Measurements from ENCODE around the gene FLT4.

FLT4 gene

DNA sequence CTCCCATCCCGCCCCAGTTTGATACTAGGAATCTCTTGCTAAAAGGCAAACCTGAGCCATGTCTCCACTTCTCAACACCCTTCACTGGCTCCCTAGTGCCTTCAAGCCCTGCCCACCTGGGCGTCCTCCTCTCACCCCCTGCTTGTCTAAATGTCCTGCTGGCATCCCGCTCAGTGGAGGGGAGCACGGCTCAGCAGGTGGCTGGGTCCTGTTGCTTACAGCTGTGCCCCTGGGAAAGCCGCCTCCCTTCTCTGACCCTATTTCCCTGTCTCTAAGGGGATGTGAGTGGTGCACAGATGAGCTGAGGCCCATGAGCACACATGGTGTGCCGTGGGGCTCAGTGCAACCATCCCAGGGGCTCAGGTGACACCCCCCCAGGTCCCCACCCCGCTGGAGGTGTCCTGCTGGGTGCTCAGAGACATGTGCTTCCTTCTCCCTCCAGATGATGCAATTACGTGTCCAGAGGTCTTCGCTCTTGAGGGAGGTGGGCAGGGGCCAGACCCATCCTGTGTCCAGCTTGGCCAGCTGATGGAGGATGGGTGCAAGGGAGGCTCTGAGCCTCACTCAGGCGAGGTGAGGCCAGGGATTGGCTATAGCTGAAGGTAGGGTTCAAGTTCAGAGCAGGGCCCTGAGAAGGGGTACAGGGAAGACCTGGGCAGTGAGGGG is 24.1 kb downstream of the FLT4 start:
- no peak for TF ChIP-seq CTCF (IDR thresholded peaks at IDR 0.05; ENCODE audit: low read length, missing control alignments)

DNA sequence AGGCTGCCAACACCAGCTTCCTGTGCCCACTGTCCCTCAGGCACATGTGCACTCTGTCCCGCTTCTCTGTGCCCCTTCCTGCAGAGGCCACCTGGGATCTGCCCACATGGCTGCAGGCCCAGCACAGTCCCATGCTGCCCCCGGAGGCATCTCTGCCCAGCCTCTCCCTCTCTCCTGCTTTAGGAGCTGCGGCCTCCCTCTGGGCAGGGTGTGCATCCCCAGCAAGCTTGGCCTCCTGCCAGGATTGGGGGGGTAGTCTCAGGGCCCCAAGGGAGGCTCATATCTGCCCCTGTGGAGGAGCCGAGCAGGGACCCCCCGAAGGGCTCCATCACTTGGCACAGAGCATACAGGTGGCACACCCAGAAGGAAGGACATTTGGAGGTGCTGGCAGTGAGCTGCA is 24.8 kb downstream of the FLT4 start:
- H3K4me3 ChIP-seq (replicated peaks; ENCODE audit: low read depth, low read length), result no peak overlapping the region
- no peak for DNase-seq (ENCODE audit: low read depth)
- no peak for TF ChIP-seq CTCF (IDR thresholded peaks at IDR 0.05; ENCODE audit: low read length, missing control alignments)

More for the DNA sequence above, 24.1 kb downstream of the FLT4 start:
- H3K4me3 ChIP-seq (replicated peaks; ENCODE audit: low read depth, low read length), result no peak overlapping the region
- no peak for DNase-seq (ENCODE audit: low read depth)

DNA sequence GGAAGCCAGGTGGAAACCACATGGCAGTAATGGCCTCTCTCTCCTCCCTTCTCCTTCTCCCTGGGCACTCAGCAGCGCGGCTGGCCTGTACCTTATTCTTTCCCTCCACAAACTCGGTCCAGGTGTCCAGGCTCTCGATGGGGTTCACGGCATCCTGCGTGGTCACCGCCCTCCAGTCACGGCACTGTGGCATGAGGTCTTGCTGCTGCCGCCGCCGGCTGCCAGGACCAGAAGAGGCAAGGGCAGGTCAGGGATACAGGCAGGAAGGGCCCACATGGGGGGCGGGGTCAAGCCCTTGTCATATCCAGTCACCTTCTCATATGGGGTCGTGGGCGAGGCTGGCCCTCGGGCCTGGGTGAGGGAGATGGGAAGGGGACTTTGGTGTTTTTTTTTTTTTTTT is 25.6 kb downstream of the FLT4 start:
- no peak for DNase-seq (ENCODE audit: low read depth)
- H3K4me3 ChIP-seq (replicated peaks; ENCODE audit: low read depth, low read length), result no peak overlapping the region

GRCh38 chr5:180623411-180623834 is 26.0 kb downstream of the FLT4 start:
- TF ChIP-seq CTCF (IDR thresholded peaks at IDR 0.05; ENCODE audit: low read length, missing control alignments), result no peak
- no peak overlapping the region for H3K4me3 ChIP-seq (replicated peaks; ENCODE audit: low read depth, low read length)
- no peak for DNase-seq (ENCODE audit: low read depth)

More for the DNA sequence above, 25.6 kb downstream of the FLT4 start:
- no peak for TF ChIP-seq CTCF (IDR thresholded peaks at IDR 0.05; ENCODE audit: low read length, missing control alignments)

- no peak for TF ChIP-seq CTCF (IDR thresholded peaks at IDR 0.05; ENCODE audit: low read length, missing control alignments)
- no peak overlapping the region for H3K4me3 ChIP-seq (replicated peaks; ENCODE audit: low read depth, low read length)
- DNase-seq (ENCODE audit: low read depth), result no peak
Measured at GRCh38 chr5:180622910-180623309, 26.5 kb downstream of the FLT4 start.

DNA sequence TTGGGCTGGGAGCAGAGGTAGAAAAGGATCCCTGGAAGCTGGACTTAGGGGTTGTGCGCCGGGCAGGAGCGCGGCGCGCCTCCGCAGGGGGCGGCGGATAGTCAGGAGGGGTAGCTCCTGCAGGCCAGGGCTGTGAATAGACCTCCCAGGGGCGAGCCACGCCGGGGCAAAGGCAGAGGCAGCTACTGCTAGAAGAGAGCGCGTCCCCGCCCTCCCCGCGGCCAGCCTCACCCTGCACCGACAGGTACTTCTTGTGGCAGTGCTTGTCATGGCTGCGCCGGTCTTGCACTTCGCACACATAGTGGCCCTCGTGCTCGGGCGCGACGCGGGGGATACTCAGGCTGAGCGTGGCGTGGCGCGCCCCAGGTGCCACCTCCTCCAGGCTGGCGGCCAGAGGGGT is 28.1 kb downstream of the FLT4 start:
- no peak overlapping the region for H3K4me3 ChIP-seq (replicated peaks; ENCODE audit: low read depth, low read length)
- DNase-seq (ENCODE audit: low read depth), result no peak
- no peak for TF ChIP-seq CTCF (IDR thresholded peaks at IDR 0.05; ENCODE audit: low read length, missing control alignments)

DNA sequence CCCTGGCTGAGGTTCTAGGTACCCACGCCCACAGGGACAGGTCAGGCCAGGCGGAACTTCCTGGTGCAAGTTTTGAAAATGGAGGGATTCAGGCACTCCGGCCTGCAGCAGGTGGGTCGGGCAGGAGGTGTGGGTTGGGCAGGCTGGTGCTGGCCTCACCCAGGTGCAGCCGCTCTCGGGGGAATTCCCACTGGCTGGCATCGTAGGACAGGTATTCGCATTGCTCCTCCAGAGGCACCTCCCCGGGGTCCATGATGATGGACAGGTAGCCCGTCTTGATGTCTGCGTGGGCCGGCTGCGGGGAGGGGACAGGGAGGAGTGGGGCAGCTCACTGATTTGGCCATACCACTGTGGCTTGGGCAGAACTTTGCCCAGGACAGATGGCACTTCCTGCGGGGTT is 29.4 kb downstream of the FLT4 start:
- TF ChIP-seq CTCF (IDR thresholded peaks at IDR 0.05; ENCODE audit: low read length, missing control alignments), result no peak
- no peak for DNase-seq (ENCODE audit: low read depth)
- H3K4me3 ChIP-seq (replicated peaks; ENCODE audit: low read depth, low read length), result no peak overlapping the region

Data from fibroblast of pulmonary artery (primary cell).